Activated CD4-positive, alpha-beta memory T cell treated with anti-CD3 and anti-CD28 coated beads, Interleukin-2, amount 10 ng/mL, durations not matched to agents 7 days and 5 days (primary cell): ENCODE results near the gene GFPT2. TPM values are rescaled to one million over a fixed set of nuclear protein-coding genes. Genes with fewer than 3 reads are reported as not detected.

ENCODE experiments used
- CTCF ChIA-PET: fragments of 350-600 bp; sonication (Branson Sonifier 250); formaldehyde crosslinking; loops from one replicate; lab custom pipeline; 2021; ENCODE audit warnings: antibody characterized with exemption, inconsistent platforms; lab: Charles Lee
- POLR2A ChIA-PET: fragments of 350-600 bp; sonication (Branson Sonifier 250); formaldehyde crosslinking; loops from one replicate; lab custom pipeline; 2021; ENCODE audit warnings: antibody characterized with exemption; lab: Charles Lee
- DNase-seq: peaks from one replicate; pipeline ENCODE4 v3.0.0-alpha.2; 2020
- H3K27ac Mint-ChIP-seq: one replicate; pipeline ENCODE4 v1.8.0; 2021; ENCODE audit warnings: mild to moderate bottlenecking, mixed read lengths
- H3K27me3 Mint-ChIP-seq: one replicate; pipeline ENCODE4 v1.8.0; 2021; ENCODE audit warnings: mixed read lengths
- H3K36me3 Mint-ChIP-seq: one replicate; pipeline ENCODE4 v1.8.0; 2021; ENCODE audit warnings: low read depth, mixed read lengths
- H3K4me1 Mint-ChIP-seq: one replicate; pipeline ENCODE4 v1.8.0; 2021; ENCODE audit warnings: mixed read lengths
- H3K4me3 Mint-ChIP-seq: one replicate; pipeline ENCODE4 v1.8.0; 2021; ENCODE audit warnings: mild to moderate bottlenecking, mixed read lengths
- H3K9me3 Mint-ChIP-seq: one replicate; pipeline ENCODE4 v1.8.0; 2021; ENCODE audit warnings: mixed read lengths
- total RNA-seq, 2 experiments: library from RNA; stranded (reverse); gene quantifications; one replicate each; pipeline ENCODE4 v1.2.3, GENCODE V29; 2021

Gene GFPT2
- total RNA-seq, 2 experiments from 2014 or later: not detected

DNA sequence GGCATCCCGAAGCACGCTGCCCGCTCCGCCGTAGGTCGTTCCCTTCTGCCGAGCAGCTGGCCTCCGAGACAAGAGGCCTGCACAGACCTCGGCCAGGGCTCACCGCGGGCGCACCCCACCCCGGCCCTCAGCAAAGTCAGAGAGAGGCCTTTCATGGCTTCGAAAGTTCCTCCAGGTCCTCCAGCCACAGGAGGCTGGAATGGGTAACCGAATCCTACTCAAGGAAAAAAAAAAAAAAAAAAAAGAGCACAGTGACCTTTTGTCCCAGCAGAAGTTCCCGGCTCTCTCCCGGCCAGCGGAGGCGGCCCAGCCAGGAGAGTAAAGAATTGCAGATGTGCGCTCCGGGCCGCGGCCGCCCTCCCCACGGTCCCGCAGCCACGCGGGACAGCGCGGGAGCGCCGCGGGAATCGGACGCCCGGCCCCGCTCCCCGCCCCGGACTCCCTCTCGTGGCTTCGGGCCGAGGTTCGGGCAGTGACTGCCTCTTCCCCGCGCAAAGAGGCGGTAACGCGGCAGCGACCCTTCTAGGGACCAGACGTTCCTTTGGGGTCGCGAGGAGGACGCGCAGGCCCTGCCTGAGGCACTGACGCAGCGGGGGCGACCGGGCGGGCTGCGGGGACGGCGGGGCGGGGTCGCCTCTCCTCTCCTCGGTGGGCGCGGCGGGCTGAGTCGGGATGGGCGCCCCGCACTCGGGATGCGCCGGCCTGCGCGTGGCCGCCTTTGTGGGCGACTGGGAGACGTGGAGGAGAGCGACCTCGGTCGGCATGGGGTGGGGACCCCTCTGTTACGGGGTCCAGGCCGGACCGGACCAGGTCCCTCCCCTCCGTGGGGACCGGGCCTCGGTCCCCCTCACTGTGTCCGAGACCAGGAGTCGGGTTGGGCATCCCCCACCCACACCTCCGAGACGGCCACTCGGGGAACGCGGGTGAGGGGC, 754 bp downstream of the GFPT2 start:
- no peaks in the 10 kb centered on the region for H3K9me3 Mint-ChIP-seq
- H3K4me3 Mint-ChIP-seq: no peak overlapping the region
- H3K27me3 Mint-ChIP-seq: peaks cover 52% of the 10 kb centered on the region
- H3K27ac Mint-ChIP-seq: no peak overlapping the region
- H3K4me1 Mint-ChIP-seq: peaks cover 4% of the 10 kb centered on the region
- CTCF ChIA-PET: no interaction called here
- H3K36me3 Mint-ChIP-seq: no peaks in the 10 kb centered on the region
- POLR2A ChIA-PET: no interaction called here
- DNase-seq: no peak

DNA sequence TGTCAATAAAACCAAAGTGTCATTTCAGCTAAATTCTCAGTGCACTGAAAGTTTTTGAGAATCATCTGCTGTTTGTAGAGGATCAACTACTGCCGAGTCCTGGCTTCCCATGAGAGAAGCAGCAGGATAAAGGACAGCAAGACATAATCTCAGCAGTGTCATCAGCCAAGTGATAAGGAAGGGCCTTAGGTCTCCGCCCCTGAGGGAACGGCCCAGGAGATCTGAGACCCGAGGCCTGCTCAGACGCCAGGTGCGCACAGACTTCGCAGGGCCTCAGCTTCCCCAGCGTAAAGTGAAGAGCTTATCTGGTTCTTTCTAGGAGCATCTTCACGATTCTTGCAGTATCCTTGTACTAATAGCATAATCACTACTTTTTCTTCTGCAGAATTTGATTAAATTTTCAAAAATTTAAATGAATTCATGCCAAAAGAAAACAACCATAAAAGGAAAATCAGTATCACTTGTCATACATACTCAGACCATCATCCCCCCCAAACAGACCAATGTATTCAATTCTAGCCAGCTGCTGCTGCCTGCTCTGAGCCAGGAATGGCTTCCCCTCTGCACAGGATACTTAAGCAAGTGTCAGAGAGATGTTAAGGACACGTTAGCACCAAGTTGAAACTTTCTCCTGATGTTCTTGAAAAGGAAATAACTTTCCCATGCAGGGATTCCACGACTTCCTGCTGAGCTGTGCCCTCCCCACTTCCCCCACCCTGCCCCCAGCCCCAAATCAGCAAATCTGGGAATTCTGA, 2.2 kb downstream of the GFPT2 start:
- no peak overlapping the region for H3K27ac Mint-ChIP-seq
- H3K27me3 Mint-ChIP-seq: peaks cover 43% of the 10 kb centered on the region
- no peak overlapping the region for H3K4me3 Mint-ChIP-seq
- no peaks in the 10 kb centered on the region for H3K9me3 Mint-ChIP-seq
- ChIA-PET CTCF (interaction anchor here (0.9 kb wide), 1 partner anchor 22 kb away, joined by 4 read pairs; no protein-coding TSS in a partner anchor), POLR2A (no interaction called here)
- H3K36me3 Mint-ChIP-seq: no peaks in the 10 kb centered on the region
- DNase-seq: no peak
- H3K4me1 Mint-ChIP-seq: peaks cover 4% of the 10 kb centered on the region

DNA sequence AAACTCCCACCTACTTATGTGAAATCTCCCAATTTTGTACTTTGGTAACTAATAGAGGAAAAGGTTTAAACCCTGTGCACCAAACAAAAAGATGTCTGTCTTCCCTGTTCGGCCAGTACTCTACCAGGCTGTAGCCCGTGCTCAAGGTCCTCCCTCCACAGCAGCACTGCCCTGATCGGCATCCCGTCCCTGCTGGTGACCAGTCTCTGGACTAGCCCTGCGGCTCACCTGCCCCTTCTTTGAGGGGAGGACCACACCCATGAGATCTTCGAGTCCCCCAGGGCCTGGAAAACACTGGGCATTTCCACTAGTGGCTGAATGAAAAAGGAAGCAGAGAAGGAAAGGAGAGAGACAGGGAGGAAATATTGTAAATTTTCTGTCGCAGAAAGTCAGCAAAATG, 2.8 kb downstream of the GFPT2 start:
- H3K9me3 Mint-ChIP-seq: no peaks in the 10 kb centered on the region
- H3K4me3 Mint-ChIP-seq: no peak overlapping the region
- ChIA-PET CTCF (no interaction called here), POLR2A (interaction anchor here (1.4 kb wide), 1 partner anchor 15 kb away, joined by 3 read pairs; no protein-coding TSS in a partner anchor)
- H3K4me1 Mint-ChIP-seq: peaks cover 4% of the 10 kb centered on the region
- H3K27me3 Mint-ChIP-seq: peaks cover 39% of the 10 kb centered on the region
- H3K27ac Mint-ChIP-seq: no peak overlapping the region
- no peak for DNase-seq
- no peaks in the 10 kb centered on the region for H3K36me3 Mint-ChIP-seq

DNA sequence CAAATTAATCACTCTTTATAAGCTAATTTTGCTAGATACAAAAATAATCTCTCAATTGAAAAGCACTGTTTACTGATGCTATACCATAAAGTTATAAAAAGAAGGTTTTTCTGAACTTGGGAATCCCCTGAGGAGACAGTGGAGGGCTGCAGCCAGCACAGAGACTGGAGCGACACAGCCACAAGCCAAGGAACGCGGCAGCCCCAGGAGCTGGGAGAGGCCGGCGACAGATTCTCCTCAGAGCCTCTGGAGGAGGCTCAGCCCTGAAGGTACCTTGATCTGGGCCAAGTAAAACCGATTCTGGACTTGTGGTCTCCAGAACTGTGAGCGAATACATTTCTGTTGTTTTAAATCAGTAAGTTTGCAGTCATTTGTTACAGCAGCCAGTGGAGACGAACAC, 3.7 kb downstream of the GFPT2 start:
- H3K27me3 Mint-ChIP-seq: peaks cover 31% of the 10 kb centered on the region
- H3K4me1 Mint-ChIP-seq: peaks cover 4% of the 10 kb centered on the region
- CTCF ChIA-PET: interaction anchor here (0.7 kb wide), 1 partner anchor 21 kb away, joined by 7 read pairs; no protein-coding TSS in a partner anchor
- POLR2A ChIA-PET: interaction anchor here (1.4 kb wide), 1 partner anchor 14 kb away, joined by 3 read pairs; no protein-coding TSS in a partner anchor
- H3K27ac Mint-ChIP-seq: no peak overlapping the region
- DNase-seq: no peak
- H3K9me3 Mint-ChIP-seq: no peaks in the 10 kb centered on the region
- H3K4me3 Mint-ChIP-seq: no peak overlapping the region
- H3K36me3 Mint-ChIP-seq: no peaks in the 10 kb centered on the region

DNA sequence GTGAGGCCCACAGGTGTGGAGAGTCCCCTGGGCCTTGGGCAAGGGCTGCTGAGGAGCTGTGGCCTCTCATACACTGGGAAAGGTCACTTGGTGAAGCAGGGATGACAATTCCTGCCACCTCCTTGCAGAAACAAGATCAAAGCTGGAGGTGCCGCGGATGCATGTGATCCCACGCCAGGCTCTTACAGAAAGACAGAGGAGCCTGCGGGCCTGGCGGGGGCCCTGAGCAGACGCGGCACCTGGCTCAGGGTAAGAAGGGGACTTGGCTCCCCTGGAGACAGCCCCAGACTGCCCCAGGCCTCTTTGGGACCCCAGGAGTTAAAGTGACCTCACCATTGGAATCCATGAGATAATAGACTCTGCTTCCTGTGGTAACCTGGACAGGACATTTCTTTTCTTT, 4.8 kb downstream of the GFPT2 start:
- H3K4me3 Mint-ChIP-seq: no peak overlapping the region
- POLR2A ChIA-PET: no interaction called here
- no peak overlapping the region for H3K27ac Mint-ChIP-seq
- H3K4me1 Mint-ChIP-seq: peaks cover 1% of the 10 kb centered on the region
- no peak for DNase-seq
- H3K9me3 Mint-ChIP-seq: no peaks in the 10 kb centered on the region
- H3K36me3 Mint-ChIP-seq: no peaks in the 10 kb centered on the region
- peaks cover 32% of the 10 kb centered on the region for H3K27me3 Mint-ChIP-seq
- CTCF ChIA-PET: no interaction called here

DNA sequence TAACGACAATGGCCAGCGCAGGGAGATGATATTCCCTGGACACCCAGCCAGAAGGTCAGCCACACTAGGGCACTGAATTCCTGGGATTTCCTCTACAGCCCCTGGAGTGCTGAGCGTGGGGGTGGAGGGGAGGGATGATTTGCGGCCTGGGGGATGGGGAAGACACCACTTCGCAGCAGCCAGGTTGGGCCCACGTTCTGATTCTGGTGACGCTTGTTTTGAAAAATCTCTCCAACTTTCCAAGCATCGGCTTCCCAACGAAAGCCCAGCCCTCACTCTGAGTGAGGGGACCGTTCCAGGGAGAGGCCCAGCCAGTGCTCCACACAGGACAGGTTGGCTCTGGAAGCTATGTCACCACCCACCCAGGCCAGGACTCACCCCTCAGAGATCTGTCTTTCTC, 5.4 kb downstream of the GFPT2 start:
- no peak for DNase-seq
- H3K27me3 Mint-ChIP-seq: peaks cover 32% of the 10 kb centered on the region
- H3K4me1 Mint-ChIP-seq: peaks cover 1% of the 10 kb centered on the region
- H3K4me3 Mint-ChIP-seq: no peak overlapping the region
- CTCF ChIA-PET: no interaction called here
- no peaks in the 10 kb centered on the region for H3K36me3 Mint-ChIP-seq
- H3K27ac Mint-ChIP-seq: no peak overlapping the region
- H3K9me3 Mint-ChIP-seq: no peaks in the 10 kb centered on the region
- POLR2A ChIA-PET: no interaction called here

DNA sequence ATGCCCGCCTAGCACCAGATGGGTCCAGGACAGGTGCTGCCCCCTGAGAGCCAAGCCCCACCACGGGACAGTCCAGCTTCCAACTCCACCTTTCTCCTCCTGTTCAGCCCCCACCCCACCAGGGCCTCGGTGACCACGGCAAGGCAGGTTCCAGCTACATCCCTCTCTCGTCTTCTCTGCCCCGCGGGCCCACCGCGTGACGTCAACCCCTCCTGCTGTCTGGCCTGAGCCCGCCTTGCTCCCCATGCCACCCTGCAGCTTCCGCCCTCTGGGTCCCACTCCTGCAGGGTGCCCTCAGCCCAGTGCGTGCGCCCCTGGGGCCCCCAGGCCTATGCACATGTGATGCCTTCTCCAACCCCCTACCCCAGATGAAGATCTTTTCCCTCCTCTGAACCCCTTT, 6.8 kb downstream of the GFPT2 start:
- Mint-ChIP-seq H3K27me3 (peaks cover 25% of the 10 kb centered on the region), H3K9me3 (no peaks in the 10 kb centered on the region), H3K4me1 (no peaks in the 10 kb centered on the region), H3K4me3 (no peak overlapping the region), H3K27ac (no peak overlapping the region), H3K36me3 (no peaks in the 10 kb centered on the region)
- ChIA-PET POLR2A (no interaction called here), CTCF (interaction anchor here (0.9 kb wide), 1 partner anchor 18 kb away, joined by 3 read pairs; no protein-coding TSS in a partner anchor)
- DNase-seq: no peak

DNA sequence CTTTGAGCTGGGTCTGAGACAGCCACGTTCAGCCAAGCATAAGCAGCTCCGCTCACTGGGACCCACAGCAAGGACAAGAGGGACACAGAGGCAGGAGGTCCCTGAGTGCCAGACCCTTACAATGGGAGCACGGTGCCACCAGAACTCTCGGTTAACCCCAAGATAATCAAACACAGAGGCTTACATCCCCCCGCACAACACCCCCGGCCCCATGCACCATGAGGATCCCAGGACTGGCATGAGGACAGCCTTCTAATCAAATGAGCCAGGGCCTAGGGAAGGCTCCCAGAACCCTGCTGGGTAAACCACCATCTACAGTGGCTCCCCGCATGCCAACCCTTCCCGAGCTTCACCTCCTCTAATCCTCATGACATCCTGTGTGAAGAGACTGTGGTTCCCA, 7.4 kb downstream of the GFPT2 start:
- no peak overlapping the region for H3K4me3 Mint-ChIP-seq
- no peak for DNase-seq
- CTCF ChIA-PET: interaction anchor here (0.9 to 1.0 kb wide), 2 partner anchors 17 kb away, joined by 3 read pairs; no protein-coding TSS in a partner anchor
- no peaks in the 10 kb centered on the region for H3K9me3 Mint-ChIP-seq
- no peaks in the 10 kb centered on the region for H3K4me1 Mint-ChIP-seq
- peaks cover 19% of the 10 kb centered on the region for H3K27me3 Mint-ChIP-seq
- H3K36me3 Mint-ChIP-seq: no peaks in the 10 kb centered on the region
- POLR2A ChIA-PET: no interaction called here
- no peak overlapping the region for H3K27ac Mint-ChIP-seq

DNA sequence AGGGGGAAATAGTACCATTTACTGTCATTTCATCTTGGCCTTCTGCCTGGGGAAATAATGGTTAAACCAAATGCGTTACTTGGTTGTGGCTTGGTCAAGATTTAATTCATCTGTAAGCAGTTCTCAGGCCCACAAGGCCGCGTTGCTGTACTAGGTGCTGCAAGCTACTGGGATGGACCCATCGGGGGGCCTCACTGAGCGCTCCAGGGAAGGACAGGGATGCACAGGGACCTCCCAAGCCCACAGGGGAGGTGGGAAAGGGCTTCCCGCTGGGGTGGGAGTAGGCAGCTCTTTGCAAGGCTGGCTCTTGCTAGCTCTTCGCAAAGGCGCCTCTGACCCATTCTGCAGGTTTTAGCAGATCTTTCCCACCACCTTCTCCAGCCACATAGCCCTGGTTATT, 8.0 kb downstream of the GFPT2 start:
- no peaks in the 10 kb centered on the region for H3K9me3 Mint-ChIP-seq
- H3K4me1 Mint-ChIP-seq: no peaks in the 10 kb centered on the region
- DNase-seq: no peak
- H3K4me3 Mint-ChIP-seq: no peak overlapping the region
- peaks cover 13% of the 10 kb centered on the region for H3K27me3 Mint-ChIP-seq
- no peak overlapping the region for H3K27ac Mint-ChIP-seq
- ChIA-PET CTCF (interaction anchor here (1.0 kb wide), 1 partner anchor 17 kb away, joined by 3 read pairs; no protein-coding TSS in a partner anchor), POLR2A (no interaction called here)
- H3K36me3 Mint-ChIP-seq: no peaks in the 10 kb centered on the region

DNA sequence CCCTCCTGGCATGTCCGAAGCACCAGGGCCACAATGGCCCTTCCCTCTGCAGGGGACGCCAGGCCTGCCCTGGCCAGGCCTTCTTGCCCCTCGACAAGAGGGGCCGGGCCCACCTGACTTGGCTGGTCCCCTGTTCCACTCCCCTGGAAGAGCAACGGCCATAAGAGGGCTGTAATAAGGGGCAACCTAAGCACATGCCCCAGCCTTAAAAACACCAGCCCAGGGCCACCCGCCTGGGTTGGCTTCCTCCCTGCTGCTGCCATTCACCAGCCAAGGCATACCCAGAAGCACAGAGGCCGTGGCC, 8.5 kb downstream of the GFPT2 start:
- no peak for DNase-seq
- Mint-ChIP-seq H3K4me3 (no peak overlapping the region), H3K36me3 (no peaks in the 10 kb centered on the region), H3K27ac (no peak overlapping the region), H3K4me1 (no peaks in the 10 kb centered on the region), H3K27me3 (peaks cover 11% of the 10 kb centered on the region), H3K9me3 (no peaks in the 10 kb centered on the region)
- CTCF ChIA-PET: interaction anchor here (1.7 kb wide), 1 partner anchor 16 kb away, joined by 11 read pairs; no protein-coding TSS in a partner anchor
- POLR2A ChIA-PET: no interaction called here

DNA sequence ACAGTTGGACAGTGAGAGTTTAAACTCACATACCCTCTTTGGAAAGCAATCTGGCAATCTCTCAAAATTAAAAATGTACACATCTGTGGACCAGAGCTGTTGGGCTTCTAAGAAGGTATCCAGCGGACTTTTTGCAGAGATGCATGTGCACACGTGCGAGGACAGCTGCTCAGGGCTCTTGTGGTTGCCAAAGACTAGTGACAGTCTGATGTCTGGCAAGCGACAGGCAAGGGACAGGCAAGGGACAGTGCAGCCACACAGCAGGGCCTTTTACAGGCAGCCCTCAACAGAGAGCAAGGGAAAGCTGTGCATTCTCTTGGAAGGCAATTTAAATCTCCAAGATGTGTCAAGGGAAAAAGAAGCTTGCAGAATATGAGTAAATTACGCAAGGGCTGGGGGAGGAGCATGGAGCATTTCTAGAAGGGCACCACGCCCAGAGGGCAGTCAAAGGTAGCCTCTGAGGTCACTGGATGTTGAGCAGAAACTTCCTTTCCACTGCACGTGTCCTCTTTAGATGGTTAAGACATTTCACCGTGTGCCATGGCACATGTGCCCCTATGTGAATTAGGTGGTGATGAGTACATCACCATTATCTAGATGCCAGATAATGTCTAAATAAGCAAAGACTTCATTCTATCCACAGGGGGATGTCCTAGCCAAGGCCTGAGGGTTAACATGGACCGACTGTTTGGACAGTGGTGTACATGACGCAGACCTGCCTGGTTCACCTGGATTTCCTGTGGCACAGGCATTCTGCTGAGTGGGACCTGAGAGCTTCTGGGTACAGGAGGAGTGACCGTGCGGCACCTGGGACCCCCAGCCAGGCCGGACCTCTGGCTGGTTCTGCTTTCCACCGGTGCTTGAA, 9.1 kb downstream of the GFPT2 start:
- peaks cover 9% of the 10 kb centered on the region for H3K27me3 Mint-ChIP-seq
- DNase-seq: no peak
- POLR2A ChIA-PET: no interaction called here
- no peaks in the 10 kb centered on the region for H3K9me3 Mint-ChIP-seq
- no peaks in the 10 kb centered on the region for H3K36me3 Mint-ChIP-seq
- CTCF ChIA-PET: interaction anchor here (0.7 to 1.7 kb wide), 2 partner anchors 13 to 16 kb away, joined by 3 to 11 read pairs; no protein-coding TSS in a partner anchor
- no peak overlapping the region for H3K4me3 Mint-ChIP-seq
- H3K4me1 Mint-ChIP-seq: no peaks in the 10 kb centered on the region
- no peak overlapping the region for H3K27ac Mint-ChIP-seq

DNA sequence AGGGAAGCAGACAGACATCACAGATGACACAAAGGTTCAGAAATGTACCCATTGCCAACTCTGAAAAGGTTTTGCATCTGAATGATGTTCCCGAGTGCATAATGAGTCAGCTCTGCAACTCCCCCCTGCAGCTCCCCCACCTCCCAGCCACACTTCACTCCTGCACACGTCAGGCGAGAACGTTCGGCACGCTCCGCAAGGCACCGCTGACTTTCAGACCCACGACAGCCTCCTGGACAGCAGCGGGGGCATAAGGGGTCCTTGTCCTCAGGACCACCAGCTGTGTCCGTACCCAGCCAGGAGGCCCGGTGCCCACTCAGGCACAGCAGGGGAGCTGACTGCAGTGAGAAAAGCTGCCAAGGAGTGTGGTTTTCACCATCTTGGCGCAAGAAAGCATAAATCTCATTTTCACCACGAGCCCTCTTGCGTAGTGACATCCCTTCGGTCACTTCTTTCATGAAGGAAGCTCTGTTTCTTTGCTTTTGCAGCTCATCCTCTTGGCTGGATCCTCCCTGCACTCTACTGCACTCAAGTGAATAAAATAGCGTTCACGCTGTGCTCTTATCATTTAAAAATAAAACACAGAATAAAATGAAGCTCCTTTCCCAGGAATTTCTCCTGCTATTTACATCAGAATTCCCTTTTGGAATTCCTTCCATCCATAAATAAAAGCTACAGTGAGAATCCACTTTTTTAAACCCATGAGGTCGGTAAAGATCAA, 9.9 kb downstream of the GFPT2 start:
- ChIA-PET CTCF (interaction anchor here (0.7 to 1.7 kb wide), 3 partner anchors 12 to 163 kb away, joined by 3 to 11 read pairs (median 3); no protein-coding TSS in a partner anchor), POLR2A (no interaction called here)
- Mint-ChIP-seq H3K4me1 (no peaks in the 10 kb centered on the region), H3K9me3 (no peaks in the 10 kb centered on the region), H3K36me3 (no peaks in the 10 kb centered on the region), H3K4me3 (no peak overlapping the region), H3K27me3 (peaks cover 9% of the 10 kb centered on the region), H3K27ac (no peak overlapping the region)
- DNase-seq: no peak
